RKO (cell line): ENCODE measurements around the gene ETFA.
"Not testable (repeated sequence)": the region's sequence is repeated elsewhere in the genome, so short reads cannot be mapped to it uniquely, and the experiment has no call there.

Experiments used
- DNase-seq: peaks from one replicate; pipeline ENCODE4 v3.0.0-alpha.2; 2016; ENCODE audit warnings: low spot score

ETFA gene

DNA sequence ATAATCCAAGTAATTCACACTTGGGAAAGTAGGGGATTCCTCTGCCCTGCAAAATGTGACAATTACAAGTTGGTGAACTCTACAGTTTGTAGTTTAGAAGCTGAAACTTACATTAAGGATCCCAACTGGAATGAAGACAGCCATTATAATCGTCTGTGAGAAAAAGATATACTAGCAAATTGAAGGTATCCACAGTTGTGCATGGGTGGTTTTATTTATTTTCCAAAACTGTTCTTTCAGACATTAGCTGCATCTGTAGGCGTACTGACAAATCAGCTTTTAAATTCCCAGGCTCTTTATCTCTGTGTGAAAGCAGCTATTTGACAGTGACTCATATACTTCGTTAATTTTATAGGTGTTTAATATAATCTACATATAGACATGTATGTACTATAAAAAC is 12.8 kb upstream of the ETFA start:
- no peak for DNase-seq

DNA sequence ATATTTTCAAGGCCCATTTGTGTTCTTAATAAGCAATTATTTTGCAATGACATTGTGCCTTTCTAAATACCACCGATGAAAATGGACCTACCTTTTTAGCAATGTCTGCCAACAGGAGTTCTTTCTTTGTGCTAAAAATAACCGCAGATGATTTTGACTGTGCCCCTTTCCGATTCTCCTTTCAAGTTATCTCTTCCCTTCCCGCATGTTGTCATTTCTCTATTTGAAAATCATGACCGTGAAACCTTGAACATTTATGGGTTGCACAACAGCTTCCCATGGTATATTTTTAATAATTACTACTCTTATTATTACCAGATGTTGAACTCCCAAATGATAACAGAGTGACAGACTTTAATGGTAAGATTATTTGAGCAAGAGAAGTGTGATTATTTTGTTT is 10.3 kb upstream of the ETFA start:
- no peak for DNase-seq

DNA sequence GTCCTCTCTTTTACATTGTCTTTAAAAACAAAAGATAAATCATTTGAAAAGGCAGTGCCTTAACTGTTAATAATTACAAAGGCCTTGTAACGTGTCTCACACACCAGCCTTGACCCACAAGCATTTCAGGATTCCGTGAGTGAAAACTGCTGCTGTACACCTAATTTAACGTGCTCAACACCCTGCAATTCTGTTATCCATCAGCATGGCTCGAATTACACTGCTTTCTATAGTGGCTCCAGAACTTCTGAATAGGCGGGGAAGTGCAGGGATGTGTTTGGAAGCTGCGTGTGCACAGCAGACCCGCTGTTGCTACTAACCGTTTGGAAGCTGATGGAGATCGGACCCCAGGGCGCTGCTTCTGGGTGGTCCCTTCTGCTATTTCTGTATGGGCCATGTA is 9.9 kb upstream of the ETFA start:
- no peak for DNase-seq

DNA sequence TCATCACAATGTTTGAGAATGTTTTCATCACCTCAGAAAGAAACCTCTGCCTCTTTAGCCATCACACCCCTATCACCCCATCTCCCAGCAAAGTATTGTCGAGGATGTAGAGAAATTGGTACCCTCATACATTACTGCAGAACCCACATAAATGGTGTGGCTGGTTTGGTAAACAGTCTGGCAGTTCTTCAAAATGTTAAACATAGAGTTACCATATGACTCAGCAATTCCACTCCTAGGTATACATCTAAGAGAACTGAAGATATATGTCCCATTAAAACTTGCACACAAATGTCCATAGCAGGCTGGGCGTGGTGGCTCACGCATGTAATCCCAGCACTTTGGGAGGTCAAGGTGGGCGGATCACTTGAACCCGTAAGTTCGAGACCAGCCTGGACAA is 8.7 kb upstream of the ETFA start:
- DNase-seq, result no peak

DNA sequence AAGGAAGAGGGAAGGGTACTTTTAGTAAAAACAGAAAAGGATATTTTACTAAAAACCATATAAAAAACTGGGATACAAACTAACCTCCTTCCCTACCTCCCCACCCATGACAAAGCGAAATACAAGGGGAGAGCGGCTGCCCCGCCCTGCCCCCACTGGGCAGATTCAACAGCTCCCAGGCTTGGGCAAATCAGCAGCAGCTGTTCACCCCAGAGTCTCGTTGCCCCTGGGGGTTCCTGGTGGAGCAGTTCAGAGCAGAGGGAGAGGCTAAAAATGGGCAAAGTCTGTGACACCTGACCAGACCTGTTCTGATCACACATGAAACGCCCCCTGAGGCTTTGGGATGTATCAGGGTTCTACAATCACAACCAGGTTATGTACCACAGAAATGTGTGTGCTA is 2.5 kb upstream of the ETFA start:
- no peak for DNase-seq

DNA sequence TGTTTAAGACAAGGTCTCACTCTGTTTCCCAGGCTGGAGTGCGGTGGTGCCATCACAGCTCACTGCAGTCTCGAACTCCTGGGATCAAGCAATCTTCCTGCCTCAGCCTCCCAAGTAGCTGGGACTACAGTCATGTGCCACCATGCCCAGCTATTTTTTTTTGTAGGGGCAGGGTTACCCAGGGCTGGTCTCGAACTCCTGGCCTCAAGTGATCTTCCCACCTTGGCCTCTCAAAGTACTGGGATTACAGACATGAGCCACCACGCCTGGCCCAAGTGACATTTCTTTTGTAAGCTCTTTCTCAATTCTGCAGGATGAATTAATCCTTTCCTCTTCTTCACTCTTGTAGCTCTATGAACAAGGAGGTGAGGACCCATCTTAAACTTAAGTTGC is 1.9 kb upstream of the ETFA start:
- not testable (repeated sequence) for DNase-seq

DNA sequence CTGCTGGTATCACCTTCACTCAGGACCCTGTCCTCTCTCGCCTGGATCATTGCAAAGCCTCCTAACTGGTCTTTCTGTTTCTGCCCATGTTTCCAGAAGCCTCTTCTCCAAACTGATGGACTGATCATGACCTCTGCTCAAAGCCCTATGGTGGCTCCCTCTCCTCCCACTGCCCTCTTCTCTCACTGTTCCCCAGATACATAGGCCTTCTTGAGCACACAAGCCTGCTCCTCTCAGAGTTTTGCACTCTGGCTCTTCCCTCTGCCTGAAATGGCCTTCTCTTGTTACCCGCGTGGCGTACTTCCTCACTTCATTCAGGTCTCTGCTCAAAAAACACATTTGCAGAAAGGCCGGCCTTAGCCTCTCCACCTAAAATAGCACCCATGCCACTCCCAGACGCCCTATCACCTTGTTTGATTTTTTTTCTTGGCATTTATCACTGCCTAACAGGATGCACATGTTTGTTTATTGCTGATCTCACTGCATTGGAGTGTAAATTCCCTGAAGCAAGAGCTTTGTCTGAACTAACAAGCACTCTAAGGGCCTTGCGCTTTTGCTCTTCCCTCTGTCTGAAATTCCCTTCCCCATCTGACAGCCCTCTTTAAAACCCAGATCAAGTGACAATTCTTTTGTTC is 1.4 kb upstream of the ETFA start:
- no peak for DNase-seq

DNA sequence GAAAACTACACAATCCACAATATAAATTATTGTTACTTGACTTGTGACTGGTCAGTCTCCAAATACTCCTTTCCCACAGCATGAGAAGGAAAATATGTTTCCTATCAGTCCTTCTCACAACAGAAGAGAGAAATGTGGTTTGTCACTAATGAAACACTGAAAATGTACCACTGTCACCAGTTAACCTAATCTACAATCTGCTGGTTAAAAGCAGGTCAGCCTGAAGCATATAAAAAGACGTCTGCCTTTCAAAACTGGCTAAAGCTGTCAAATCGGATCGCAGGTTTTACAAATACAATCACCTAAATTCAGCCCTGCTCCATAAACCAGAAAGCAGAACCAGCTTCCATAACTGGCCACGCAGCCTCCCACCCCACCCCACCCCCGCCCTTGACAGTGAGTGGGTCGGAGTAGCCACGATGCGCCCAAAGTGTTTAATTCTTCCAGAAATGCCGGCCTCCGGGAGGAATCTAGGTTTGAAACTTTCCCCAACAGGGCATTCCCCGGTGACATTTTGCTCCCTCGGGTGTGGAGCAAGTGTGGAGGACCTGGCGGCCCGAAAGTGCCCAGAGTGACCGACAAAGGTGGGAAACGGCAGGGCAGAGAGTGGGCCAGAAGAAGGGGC is 682 bp downstream of the ETFA start:
- DNase-seq, result peak; percentile 26

DNA sequence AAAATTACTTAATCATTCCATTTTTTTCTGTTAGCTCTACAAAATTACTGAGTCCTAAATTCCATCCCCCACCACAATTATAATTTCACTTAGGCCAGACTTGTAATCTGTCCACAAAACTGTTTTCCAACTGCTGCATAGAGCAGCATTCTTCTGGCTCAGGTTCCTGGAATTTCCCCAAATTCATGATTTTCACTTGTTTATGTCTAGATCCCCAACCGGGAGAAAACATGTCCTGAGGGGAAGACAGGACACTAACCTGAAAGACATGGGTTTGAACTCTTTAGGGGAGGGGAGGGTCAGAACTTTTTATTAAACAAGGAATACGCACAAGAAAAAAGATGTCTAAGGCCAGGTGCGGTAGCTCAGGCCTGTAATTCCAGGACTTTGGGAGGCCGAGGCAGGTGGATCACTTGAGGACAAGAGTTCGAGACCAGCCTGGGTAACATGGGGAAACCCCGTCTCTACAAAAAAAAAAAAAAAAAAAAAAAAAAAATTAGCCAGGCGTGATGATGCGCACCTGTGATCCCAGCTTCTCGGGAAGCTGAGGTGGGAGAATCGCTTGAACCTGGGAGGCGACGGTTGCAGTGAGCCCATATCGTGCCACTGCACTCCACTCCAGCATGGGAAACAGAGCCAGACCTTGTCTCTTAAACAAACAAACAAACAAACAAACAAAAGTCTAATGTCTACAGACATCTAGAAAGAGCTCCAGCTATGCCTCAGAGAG is 1.5 kb downstream of the ETFA start:
- DNase-seq, result no peak

DNA sequence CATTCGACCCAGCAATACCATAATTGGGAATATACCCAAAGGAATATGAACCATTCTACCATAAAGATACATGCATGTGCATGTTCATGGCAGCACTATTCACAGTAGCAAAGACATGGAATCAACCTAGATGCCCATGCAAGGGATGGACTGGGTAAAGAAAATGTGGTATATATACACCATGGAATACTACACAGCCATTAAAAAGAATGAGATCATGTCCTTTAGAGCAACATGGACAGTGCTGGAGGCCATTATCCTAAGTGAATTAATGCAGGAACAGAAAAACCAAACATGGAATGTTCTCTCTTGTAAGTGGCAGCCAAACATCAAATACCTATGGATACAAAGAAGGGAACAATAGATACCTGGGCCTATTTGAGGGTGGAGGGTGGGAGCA is 7.4 kb downstream of the ETFA start:
- no peak for DNase-seq

DNA sequence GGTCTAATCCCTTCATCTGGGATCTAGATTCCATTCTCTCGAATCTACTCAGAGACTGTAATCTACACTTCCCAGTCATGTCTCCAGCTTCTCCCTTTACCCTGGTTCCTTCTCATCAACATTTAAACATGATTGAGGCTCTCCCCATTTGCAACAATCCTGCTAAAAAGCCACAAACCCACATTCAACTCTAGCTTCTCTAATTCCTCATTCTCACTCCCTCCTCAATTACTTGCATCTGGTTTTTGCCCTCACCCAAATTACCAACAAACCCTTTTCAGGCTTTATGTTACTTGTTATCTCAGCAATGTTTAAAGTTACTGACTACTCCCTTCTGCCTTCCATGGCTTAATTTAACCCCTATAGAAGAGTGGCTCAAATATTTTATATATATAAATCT is 11.5 kb downstream of the ETFA start:
- no peak for DNase-seq

DNA sequence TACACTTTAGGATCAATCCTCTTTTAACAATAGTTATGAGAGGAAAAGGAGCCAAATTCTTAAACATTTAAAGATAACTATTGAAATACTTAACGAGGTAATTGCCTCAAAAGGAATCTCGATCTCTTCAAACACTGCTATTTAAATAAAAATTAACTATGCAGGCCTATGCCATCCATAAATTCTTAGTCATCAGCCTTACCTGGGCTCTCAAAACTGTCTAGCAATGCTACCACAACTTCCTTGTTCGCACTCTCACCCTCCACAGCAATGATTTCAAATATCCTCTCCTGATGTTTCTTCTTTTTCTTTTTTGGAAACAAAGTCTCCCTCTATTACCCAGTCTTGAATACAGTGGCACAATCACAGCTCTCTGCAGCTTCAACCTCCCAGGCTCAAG is 12.3 kb downstream of the ETFA start:
- no peak for DNase-seq

DNA sequence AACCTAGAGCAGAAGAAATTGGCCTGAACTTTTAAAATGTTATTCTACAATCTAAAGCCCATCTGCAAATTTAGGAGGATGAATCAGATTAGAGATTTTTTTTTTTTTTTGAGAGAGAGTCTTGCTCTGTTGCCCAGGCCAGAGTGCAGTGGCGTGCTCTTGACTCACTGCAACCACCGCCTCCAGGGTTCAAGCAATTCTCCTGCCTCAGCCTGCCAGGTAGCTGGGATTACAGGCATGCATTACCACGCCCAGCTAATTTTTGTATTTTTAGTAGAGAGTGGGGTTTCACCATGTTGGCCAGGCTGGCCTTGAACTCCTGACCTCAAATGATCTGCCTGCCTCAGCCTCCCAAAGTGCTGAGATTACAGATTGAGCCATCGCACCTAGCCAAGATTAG is 13.3 kb downstream of the ETFA start:
- not testable (repeated sequence) for DNase-seq

DNA sequence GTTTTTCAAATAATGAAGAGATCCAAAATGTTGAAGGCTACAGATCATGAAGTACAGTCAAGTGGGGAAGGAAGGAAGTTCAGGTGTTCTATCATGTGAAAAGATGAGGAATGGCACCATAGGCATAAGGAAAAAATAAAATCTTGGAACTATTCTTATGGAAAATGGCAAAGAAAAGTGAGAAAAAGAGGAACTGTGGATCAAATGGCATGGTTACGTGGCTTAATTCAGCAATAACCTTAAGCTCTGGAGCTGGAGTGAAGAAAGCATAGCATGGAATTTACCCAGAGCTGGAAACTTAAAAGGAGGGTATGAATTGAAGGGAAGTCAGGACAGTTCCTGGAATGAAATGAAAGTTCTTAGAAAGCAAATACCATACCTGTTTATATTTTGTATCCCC is 14.4 kb downstream of the ETFA start:
- DNase-seq, result no peak

DNA sequence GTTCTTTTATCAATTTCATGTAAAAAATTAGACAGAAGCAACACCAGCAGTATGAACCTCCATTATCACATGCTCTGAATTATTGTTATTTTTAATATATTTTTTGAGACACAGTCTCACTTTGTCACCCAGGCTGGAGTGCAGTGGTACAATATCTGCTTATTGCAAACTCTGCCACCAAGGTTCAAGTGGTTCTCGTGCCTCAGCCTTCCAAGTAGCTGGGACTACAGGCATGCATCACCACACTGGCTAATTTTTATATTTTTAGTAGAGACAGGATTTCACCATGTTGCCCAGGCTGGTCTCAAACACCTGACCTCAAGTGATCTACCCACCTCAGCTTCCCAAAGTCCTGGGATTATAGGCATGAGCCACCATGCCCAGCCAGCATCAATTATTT is 16.8 kb downstream of the ETFA start:
- DNase-seq, result not testable (repeated sequence)

DNA sequence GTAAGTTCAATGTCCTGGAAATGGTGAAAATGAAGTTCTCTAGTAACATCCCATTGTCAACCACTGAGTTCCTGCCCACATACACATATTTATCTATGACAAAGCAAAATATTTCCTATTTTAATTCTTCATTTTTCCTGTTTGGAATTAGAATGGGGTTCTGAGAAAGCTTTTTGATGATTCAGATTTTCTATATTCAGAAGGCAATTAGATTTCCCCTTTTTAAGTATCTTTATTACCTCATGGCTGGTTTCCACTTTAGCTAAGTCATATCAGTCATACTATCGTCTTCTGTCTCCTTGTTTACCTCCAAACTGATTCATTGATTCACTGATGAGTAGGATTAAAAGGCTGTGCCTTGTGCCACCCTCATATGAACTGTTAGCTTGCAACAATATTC is 17.9 kb downstream of the ETFA start:
- DNase-seq, result peak; percentile 20

DNA sequence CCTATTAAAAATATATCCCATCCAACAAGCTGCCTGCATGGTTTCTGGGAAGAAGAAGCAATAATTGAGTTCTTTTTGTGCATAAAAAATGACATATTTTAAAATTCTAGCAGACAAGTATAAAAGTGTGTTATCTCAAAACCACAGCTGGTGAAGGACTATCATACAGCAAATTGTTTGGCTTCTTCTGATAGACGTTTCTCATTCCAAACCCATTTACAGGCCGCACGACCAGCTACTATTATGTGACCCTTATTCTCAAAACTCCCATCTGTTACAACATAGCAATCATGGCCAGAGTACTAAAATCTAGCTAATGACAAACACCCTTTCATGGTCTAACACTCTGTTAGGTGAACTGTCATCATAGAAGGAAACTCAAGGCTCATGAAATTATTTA is 21.7 kb downstream of the ETFA start:
- DNase-seq, result no peak

DNA sequence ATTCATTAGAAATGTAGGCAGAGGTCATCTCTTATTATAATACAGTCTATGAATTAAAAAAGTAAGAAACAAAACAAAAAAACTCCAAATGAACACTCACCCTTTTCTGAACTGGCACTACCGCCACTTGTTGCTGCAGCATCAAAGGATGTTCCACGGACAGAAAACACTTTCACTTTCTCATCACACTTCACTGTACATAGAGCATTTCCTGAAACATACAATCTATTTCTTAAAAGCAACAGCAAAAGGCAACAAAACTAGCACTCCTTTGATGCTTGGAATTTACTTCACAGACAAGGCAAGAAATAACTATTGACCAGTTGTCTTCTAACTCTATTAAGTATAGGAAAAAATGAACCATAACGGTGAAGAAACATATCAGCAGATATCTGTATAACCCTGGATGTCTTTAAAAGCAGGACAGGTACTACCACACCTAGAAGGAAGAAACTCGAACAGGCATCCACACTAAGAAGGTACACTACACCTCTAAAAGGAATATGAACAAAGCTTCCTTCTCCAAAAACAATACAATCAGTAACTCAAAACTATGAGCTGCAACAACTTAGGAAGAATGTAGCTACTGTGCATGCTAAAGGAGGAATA is 24.9 kb downstream of the ETFA start:
- DNase-seq, result no peak

DNA sequence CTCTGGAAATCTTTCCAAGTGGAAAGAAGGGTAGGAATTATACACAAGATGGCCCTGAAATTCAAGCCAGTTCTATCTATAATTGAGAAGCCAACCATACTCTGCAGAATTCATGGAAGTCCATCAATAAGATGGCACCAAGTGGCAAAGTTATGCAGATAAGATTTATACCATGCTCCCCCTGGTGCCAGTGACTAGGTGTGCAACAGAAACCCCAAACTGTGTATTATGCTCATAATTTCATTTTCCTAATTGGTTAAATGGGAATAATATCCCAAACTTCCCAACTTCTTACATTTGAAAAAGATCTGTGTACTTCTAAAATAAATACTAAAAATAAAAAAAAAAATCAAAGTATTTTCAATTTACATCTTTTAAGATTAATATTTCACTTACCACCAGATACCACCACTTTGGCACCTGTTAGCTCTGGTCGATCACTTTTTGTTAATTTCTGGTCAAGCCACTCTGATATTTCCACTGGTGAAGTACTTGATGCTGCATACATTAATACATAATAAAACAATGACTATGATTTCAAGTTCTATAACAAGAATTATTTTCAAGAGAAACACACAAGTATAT is 25.9 kb downstream of the ETFA start:
- peak; percentile 56 for DNase-seq

DNA sequence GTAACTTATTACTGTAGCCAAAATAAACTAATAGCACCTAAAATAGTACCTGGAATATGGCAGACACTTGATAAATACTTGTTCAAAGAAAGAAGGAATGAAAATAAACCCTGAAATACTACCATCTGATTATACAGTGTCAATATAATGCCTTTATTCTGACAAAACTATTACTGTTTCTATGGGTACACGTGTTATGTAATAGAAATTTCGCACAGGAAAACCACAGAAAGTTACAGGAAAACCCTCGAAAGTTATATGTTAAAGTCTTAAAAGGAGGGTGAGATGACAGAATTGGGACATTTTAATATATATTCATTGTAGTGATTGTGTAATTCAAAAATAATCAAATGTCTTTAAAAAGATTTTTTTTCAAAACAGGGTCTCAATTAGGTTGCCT is 28.8 kb downstream of the ETFA start:
- no peak for DNase-seq

DNA sequence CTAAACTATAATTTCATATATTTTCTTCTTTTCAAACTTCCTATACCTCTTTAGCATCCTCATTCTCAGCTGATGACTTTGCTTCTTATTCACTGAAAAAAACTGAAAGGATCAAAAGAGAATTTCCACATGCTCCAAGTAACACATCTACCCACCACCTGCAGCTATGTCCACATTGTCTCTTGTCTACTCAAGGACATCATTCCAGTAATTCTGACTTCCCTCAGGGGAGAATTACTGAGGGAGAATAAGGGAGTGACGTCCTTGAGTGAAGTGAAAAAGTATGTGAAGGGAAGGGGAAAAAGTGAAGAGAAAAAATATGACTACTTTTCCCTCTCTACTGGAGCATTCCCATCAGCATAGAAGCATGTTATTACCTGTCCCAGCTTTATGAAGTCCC is 32.6 kb downstream of the ETFA start:
- no peak for DNase-seq

DNA sequence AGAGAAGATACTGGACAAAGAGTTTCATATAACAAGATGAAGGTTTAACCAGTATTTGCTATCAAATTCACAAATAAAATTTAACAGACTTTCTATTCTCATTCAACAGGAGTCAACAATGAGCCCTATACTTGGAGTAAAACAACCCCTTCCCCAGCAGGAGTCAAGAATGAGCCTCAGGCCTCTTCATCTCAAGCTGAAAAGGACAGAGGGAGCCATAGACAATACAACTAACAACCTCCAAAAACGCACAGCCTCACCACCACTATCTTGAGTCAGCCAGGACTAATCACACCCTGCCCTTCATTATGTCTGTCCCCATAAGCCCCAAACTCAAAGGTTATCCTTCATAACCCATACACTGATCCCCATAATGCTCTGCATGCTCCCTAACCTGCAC is 36.4 kb downstream of the ETFA start:
- peak; percentile 17 for DNase-seq

DNA sequence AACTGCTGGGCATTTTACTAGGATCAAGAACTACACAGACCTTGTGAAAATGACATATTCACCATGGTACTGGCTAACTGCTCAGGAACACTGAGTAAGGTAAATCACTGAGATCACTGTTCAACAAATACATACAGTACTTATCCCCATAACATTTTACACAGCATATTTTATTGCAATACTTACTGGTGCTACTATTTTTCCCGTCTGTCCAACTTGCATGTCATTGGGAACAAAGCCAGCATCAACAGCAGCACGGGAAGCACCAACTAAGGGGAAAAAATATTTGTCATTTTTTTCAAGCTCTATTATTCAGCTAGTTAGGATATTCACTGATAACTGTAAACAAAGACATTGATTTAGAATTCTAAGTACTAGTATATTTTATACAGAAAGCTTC is 37.0 kb downstream of the ETFA start:
- no peak for DNase-seq
